HG02763 (cell line): ENCODE data around the gene AMZ2.
A peak's percentile ranks its signal among the peaks of the same experiment; 100 is the strongest.
"Not testable (repeated sequence)": the region's sequence is repeated elsewhere in the genome, so short reads cannot be mapped to it uniquely, and the experiment has no call there.

Experiments used
- ATAC-seq: cut with Tn5 transposase; IDR thresholded peaks from one replicate; pipeline ENCODE4 v1.9.1; 2021; ENCODE audit warnings: mild to moderate bottlenecking, moderate library complexity; ENCODE audit not compliant: unreplicated experiment

Gene AMZ2

GRCh38 chr17:68248891-68249290 lies 1.0 kb downstream of the AMZ2 start:
- no peak for ATAC-seq

GRCh38 chr17:68249354-68249765 lies 1.5 kb downstream of the AMZ2 start:
- ATAC-seq = no peak

GRCh38 chr17:68253426-68253825 lies 5.6 kb downstream of the AMZ2 start:
- ATAC-seq = not testable (repeated sequence)

DNA sequence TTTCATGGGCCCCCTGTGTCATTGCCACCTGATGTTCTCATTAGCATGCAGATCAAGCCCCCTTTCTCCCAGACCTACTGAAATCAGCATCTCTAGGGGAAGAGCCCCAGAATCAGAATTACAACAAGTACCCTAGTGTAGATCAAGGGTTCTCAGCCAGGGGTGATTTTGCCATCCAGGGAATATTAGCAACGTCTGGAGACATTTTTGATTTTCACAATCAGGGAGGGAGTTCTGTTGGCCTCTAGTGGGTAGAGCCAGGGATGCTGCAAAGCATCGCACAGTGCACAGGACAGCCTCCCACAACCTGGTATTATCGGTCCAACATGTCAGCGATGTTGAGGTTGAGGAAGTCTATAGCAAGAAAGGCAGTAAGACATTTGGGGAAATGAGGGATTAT lies 7.3 kb downstream of the AMZ2 start:
- no peak for ATAC-seq

GRCh38 chr17:68255731-68256538 lies 8.1 kb downstream of the AMZ2 start:
- no peak for ATAC-seq

GRCh38 chr17:68256701-68257100 lies 8.9 kb downstream of the AMZ2 start:
- not testable (repeated sequence) for ATAC-seq

DNA sequence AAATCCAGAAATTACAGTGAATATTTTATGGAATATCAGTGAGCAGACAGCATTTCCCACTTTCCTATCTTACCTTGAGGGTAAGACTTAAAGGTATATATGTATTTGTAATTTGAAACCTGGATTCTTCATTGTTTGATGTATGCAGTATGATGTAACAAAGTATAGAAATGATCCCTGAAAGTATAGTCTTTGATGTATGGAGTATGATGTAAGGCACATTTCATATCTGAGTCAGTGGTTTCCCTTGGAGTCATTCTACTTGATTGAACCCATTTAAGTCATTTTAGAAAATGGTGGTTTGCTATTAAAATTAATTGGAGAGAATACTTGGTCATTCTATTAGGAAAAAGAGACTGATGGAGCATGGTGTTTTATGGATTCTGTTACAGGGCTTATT lies 10.1 kb downstream of the AMZ2 start:
- ATAC-seq = no peak

DNA sequence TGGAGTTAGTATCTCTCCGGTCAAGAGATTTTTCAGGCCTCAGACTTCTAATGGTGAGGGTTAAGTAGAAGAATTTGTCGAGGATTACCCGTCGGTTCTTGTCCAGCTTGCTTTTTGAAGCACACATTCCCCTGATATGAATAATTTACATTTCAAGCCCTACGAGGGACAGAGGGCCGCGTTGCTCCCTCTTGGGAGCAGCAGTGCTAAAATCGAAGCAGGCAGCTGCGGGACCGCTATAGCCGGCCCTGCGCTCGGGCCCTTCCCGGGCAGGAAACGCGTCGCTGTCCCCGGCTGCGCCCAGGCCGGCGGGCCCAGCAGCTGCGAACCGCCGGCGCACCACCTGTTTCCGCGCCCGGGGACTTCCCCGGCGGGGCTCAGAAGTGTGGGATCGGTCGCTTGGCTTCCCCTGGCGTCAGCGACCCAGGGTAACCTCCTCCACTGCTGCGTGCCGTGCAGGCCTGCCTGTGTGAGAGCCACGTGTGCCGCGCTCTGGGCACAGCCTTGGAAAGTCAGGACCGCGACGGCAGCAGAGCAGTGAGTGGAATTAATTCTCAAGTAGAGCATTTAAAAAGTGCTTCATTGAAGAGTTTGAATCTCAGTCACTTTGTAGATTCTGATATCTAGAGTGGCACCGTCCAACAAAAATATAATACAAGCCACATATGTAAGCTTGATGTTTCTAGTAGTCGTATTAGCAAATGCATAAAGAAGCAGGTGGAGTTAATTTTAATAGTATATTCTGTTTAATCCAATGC lies 11.2 kb downstream of the AMZ2 start:
- ATAC-seq = peak; percentile 88

- ATAC-seq = not testable (repeated sequence)
Measured at GRCh38 chr17:68259648-68259951, 11.8 kb downstream of the AMZ2 start.

- no peak for ATAC-seq
Measured at GRCh38 chr17:68260051-68260762, 12.4 kb downstream of the AMZ2 start.

DNA sequence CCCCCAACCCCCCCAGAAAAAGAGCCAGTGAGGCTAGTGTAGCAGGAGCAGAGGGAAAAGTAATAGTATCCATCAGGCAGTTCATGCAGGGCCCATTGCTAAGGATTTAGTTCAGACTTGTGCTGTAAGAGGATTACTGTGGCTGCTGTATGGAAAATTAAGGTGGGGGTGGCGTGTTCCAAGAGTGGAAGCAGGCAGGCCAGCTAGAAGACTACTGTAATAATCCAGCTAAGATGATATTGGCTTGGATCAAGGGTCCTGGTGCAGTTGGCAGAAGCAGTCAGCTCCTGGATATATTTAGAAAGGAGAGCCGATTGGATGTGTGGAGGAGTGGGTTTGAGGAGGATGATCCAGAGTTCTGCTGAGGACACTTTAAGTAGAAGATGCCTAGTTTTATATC lies 14.6 kb downstream of the AMZ2 start:
- not testable (repeated sequence) for ATAC-seq

DNA sequence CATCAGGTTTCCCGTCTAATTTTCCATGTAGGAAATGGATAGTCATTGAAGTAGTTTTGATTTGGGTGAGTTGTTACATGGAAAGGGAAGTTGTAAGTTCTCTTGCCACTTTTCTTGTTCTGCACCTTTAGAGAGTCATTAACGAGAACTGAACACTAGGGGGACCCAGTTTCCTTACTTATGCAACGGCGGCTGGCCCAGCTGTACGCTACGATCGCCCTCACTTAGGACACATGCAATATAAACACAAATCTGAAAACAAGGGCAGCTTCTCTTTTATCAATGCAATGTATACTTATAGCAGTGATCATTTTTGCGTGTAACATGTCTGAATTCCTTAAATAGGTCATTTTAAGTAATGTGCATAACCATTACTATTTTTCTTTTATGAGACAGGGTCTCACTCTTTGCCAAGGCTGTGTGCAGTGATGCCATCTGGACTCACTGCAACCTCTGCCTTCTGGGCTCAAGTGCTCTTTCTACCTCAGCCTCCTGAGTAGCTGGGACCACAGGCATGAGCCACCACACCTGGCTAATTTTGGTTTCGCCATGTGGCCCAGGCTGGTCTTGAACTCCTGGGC lies 15.3 kb downstream of the AMZ2 start:
- not testable (repeated sequence) for ATAC-seq

GRCh38 chr17:68265833-68266232 lies 18.0 kb downstream of the AMZ2 start:
- ATAC-seq = not testable (repeated sequence)

- ATAC-seq = no peak
Measured at GRCh38 chr17:68273722-68274121, 25.9 kb downstream of the AMZ2 start.

DNA sequence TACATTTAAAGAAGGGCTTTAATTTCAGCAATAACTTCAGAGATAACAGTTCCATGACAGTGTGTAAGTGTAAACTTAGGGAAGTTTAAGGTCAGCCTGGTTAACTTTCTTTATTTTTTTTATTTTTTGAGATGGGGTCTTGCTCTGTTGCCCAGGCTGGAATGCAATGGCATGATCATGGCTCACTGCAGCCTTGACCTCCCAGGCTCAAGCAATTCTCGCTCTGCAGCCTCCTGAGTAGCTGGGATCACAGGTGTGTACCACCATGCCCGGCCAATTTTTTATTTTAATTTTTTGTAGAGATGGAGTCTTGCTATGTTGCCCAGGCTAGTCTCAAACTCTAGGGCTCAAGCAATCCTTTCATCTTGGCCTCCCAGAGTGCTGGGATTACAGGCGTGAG lies 28.5 kb downstream of the AMZ2 start:
- ATAC-seq = not testable (repeated sequence)

- no peak for ATAC-seq
Measured at GRCh38 chr17:68277807-68278206, 30.0 kb downstream of the AMZ2 start.

DNA sequence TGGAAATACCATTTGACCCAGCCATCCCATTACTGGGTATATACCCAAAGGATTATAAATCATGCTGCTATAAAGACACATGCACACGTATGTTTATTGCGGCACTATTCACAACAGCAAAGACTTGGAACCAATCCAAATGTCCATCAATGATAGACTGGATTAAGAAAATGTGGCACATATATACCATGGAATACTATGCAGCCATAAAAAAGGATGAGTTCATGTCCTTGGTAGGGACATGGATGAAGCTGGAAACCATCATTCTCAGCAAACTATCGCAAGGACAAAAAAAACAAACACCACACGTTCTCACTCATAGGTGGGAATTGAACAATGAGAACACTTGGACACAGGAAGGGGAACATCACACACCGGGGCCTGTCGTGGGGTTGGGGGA lies 34.1 kb downstream of the AMZ2 start:
- ATAC-seq = not testable (repeated sequence)

- ATAC-seq = no peak
Measured at GRCh38 chr17:68288375-68288774, 40.5 kb downstream of the AMZ2 start.

DNA sequence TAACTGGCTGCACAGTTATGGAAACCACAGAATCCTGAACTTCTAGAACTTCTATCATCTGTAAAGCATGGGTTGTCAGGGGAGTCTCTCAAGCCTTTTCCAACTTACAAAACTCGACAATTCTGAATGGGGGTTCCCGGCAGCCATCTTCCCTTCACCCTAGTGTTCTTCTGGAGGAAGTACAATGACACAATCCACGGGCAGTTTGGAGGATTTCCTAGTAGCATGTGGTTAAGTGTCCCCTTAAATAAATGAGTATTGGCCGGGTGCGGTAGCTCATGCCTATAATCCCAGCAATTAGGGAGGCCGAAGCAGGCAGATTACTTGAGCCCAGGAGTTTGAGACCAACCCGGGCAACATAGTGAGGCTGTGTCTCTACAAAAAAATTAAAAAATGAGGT lies 41.0 kb downstream of the AMZ2 start:
- ATAC-seq = no peak

DNA sequence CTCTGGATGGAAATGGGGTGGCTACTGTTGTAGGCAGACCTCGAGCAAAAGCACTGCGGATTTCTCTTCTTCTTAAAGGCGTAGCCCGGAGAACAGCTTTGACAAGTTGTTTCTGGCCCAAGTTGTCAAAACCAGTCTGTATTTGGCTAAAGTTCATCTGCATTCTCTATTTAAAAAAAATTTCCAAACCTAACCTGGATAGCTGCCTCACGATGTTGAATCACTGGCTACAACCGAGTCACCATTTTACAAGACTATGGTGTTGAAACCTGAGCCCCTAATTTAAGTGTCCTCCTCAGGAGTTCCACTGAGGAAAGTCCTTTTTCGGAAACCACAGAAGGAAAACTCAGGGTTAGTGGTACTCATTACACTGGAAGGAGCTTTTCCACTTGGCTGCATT lies 41.6 kb downstream of the AMZ2 start:
- ATAC-seq = no peak

- no peak for ATAC-seq
Measured at GRCh38 chr17:68289936-68290267, 42.1 kb downstream of the AMZ2 start.
